OCI-LY7 (cell line): Measurements from ENCODE around the gene ACADS. TPM values are rescaled to one million over a fixed set of nuclear protein-coding genes. Genes with fewer than 3 reads are reported as not detected.

Experiments
- BruUV-seq: library from RNA; stranded (reverse); fragments of 400-500 nt; replicated peaks from 2 replicates; lab custom pipeline; 2021; lab: Mats Ljungman, UMichigan
- CTCF ChIA-PET: fragments of 300-600 bp; sonication (Branson Sonifier 250); formaldehyde crosslinking; loops from one replicate; lab custom pipeline; 2022; ENCODE audit warnings: antibody characterized with exemption; ENCODE audit not compliant: unreplicated experiment; lab: Charles Lee
- POLR2A ChIA-PET: fragments of 300-600 bp; sonication (Branson Sonifier 250); formaldehyde crosslinking; loops from one replicate; lab custom pipeline; 2022; ENCODE audit warnings: antibody characterized with exemption; lab: Charles Lee
- DNase-seq: peaks from one replicate; pipeline ENCODE4 v3.0.0-alpha.2; 2015; ENCODE audit warnings: low spot score
- H2AFZ ChIP-seq: fragments of 200-600 bp; sonication (generic), shearing (Covaris generic); 2 replicates; pipeline ENCODE4 v1.6.1; 2014; ENCODE audit warnings: mild to moderate bottlenecking, antibody characterized with exemption, low read length, moderate library complexity
- H3K27ac ChIP-seq: fragments of 200-600 bp; sonication (generic); 2 replicates; pipeline ENCODE4 v1.5.1; 2014; ENCODE audit warnings: mixed run types, low read depth, mild to moderate bottlenecking, moderate library complexity, low read length, inconsistent platforms; ENCODE audit not compliant: poor library complexity, severe bottlenecking
- H3K36me3 ChIP-seq: fragments of 200-600 bp; sonication (generic); 2 replicates; pipeline ENCODE4 v1.6.1; 2014; ENCODE audit warnings: mild to moderate bottlenecking, antibody characterized with exemption, low read length, moderate library complexity, mixed read lengths; ENCODE audit not compliant: insufficient read depth
- H3K4me1 ChIP-seq: fragments of 200-600 bp; sonication (generic); 2 replicates; pipeline ENCODE4 v1.5.1; 2014; ENCODE audit warnings: mild to moderate bottlenecking, low read length; ENCODE audit not compliant: insufficient read depth, poor library complexity, severe bottlenecking
- H3K4me2 ChIP-seq: fragments of 200-600 bp; sonication (generic); 2 replicates; pipeline ENCODE4 v1.6.1; 2014; ENCODE audit warnings: mild to moderate bottlenecking, low read length
- H3K4me3 ChIP-seq: fragments of 200-600 bp; sonication (generic); 2 replicates; pipeline ENCODE4 v1.5.1; 2014; ENCODE audit warnings: mild to moderate bottlenecking, low read depth, low read length; ENCODE audit not compliant: poor library complexity, severe bottlenecking
- H3K79me2 ChIP-seq: fragments of 200-600 bp; sonication (generic); 2 replicates; pipeline ENCODE4 v1.6.1; 2016; ENCODE audit warnings: low read depth, mild to moderate bottlenecking, low read length, moderate library complexity, mixed read lengths; ENCODE audit not compliant: insufficient read depth
- H3K9me2 ChIP-seq: fragments of 200-600 bp; sonication (generic); 2 replicates; pipeline ENCODE4 v1.6.1; 2016; ENCODE audit warnings: mild to moderate bottlenecking, low read length, mixed read lengths; ENCODE audit not compliant: insufficient read depth
- H3K9me3 ChIP-seq: fragments of 200-600 bp; sonication (generic); 2 replicates; pipeline ENCODE4 v1.6.1; 2014; ENCODE audit warnings: mild to moderate bottlenecking, mixed run types, low read length, mixed read lengths
- H4K20me1 ChIP-seq: fragments of 200-600 bp; sonication (generic); 2 replicates; pipeline ENCODE4 v1.6.1; 2014; ENCODE audit warnings: mild to moderate bottlenecking, antibody characterized with exemption, low read length, moderate library complexity, mixed read lengths; ENCODE audit not compliant: insufficient read depth
- EZH2phosphoT487 ChIP-seq: fragments of 200-600 bp; sonication (generic); IDR thresholded peaks from 2 replicates; pipeline ENCODE4 v1.6.1; 2018; ENCODE audit warnings: low read depth, borderline replicate concordance, mild to moderate bottlenecking, mixed run types, antibody characterized with exemption, low read length, moderate library complexity, mixed read lengths
- intact Hi-C: fragments of 100-400 bp; cut with micrococcal nuclease; formaldehyde crosslinking; loops from one replicate; pipeline ENCODE4 v1.10.0; 2022; ENCODE audit not compliant: unreplicated experiment
- total RNA-seq, 2 experiments: library from RNA; depleted of rRNA in 1 of 2; stranded (reverse); fragments of >200 nt in 1 of 2; shearing (Covaris generic) in 1 of 2; gene quantifications; 2 replicates each; pipeline ENCODE4 v1.2.3, GENCODE V29; 2014 to 2022
- TF ChIP-seq, protein P1 (sequence below): fragments of 200-600 bp; sonication (generic); conservative IDR thresholded peaks from 2 replicates; pipeline ENCODE4 v1.5.1; 2014; ENCODE audit warnings: mild to moderate bottlenecking, antibody characterized with exemption, low read length, moderate library complexity, mixed read lengths

ACADS gene
- total RNA-seq, 2 experiments from 2014 or later, result 8.8 to 11.2 TPM

DNA sequence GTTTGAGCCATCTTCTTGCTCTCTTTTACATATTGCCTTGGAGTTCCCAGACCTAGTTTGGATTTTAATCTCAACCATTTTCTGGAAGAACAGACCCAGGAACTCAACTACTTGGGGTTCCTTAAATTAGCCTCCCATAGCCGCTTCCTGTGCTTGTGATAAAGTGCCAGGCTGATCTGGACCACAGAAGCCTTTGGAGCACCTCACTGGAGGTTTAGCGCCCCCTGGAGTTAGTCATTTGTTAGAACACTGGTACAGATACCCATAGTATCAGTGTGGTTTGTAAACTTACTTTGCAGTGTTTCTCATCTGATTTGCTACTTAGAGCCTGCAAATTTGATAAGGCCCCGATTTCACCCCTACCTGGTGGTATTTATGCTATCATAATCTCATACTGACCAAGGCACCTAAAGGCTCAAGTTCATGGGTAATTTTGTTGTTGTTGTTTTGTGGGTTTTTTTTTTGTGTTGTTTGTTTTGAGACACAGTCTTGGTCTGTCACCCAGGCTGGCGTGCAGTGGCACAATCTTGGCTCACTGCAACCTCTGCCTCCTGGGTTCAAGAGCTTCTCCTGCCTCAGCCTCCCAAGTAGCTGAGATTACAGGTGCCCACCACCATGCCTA, 11.7 kb upstream of the ACADS start:
- H3K4me2 ChIP-seq, result peak overlapping the region; percentile 38
- peaks cover 49% of the 10 kb centered on the region for H3K36me3 ChIP-seq
- no peaks in the 10 kb centered on the region; the same call in 1 of the 2 replicates for H3K79me2 ChIP-seq
- H3K9me2 ChIP-seq, result no peaks in the 10 kb centered on the region
- BruUV-seq, result no TSS peak
- peaks cover 37% of the 10 kb centered on the region for H3K4me1 ChIP-seq
- ChIA-PET CTCF (no interaction called here), POLR2A (no interaction called here)
- H3K4me3 ChIP-seq, result no peak overlapping the region
- no peak overlapping the region for H2AFZ ChIP-seq
- intact Hi-C loops, result loop anchor here (1.0 to 5.0 kb wide), 4 partner anchors 26 to 131 kb away; no protein-coding TSS in a partner anchor
- no peaks in the 10 kb centered on the region for H3K9me3 ChIP-seq
- no peak overlapping the region for H3K27ac ChIP-seq
- TF ChIP-seq, protein P1, sequence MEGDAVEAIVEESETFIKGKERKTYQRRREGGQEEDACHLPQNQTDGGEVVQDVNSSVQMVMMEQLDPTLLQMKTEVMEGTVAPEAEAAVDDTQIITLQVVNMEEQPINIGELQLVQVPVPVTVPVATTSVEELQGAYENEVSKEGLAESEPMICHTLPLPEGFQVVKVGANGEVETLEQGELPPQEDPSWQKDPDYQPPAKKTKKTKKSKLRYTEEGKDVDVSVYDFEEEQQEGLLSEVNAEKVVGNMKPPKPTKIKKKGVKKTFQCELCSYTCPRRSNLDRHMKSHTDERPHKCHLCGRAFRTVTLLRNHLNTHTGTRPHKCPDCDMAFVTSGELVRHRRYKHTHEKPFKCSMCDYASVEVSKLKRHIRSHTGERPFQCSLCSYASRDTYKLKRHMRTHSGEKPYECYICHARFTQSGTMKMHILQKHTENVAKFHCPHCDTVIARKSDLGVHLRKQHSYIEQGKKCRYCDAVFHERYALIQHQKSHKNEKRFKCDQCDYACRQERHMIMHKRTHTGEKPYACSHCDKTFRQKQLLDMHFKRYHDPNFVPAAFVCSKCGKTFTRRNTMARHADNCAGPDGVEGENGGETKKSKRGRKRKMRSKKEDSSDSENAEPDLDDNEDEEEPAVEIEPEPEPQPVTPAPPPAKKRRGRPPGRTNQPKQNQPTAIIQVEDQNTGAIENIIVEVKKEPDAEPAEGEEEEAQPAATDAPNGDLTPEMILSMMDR, result peak; percentile 97
- TF ChIP-seq EZH2phosphoT487, result no peak
- peak; percentile 92 for DNase-seq
- H4K20me1 ChIP-seq, result no peaks in the 10 kb centered on the region

DNA sequence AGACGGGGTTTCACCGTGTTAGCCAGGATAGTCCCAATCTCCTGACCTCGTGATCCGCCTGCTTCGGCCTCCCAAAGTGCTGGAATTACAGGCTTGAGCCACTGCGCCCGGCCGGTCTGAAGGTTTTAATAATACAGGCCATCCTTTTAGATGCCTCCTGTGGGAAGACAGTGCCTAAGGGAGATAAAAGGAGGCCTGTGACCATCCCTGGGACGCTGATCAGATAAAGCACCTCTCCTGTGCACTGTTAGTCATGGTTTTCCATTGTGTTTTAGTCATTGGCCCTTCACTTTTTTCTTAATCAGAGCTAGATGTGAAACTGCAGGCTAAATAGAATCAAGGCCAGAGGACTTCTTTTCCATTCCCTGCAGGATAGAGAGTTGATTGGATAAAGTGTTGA, 7.6 kb upstream of the ACADS start:
- no peak overlapping the region for H2AFZ ChIP-seq
- no TSS peak for BruUV-seq
- peaks cover 34% of the 10 kb centered on the region for H3K4me1 ChIP-seq
- H3K79me2 ChIP-seq, result no peaks in the 10 kb centered on the region
- H3K4me2 ChIP-seq, result no peak overlapping the region
- peaks cover 85% of the 10 kb centered on the region for H3K36me3 ChIP-seq
- intact Hi-C loops, result no loop called here
- no peaks in the 10 kb centered on the region for H4K20me1 ChIP-seq
- no peak overlapping the region for H3K4me3 ChIP-seq
- no peaks in the 10 kb centered on the region for H3K9me2 ChIP-seq
- no peaks in the 10 kb centered on the region for H3K9me3 ChIP-seq
- DNase-seq, result no peak
- POLR2A ChIA-PET, result no interaction called here
- CTCF ChIA-PET, result no interaction called here
- TF ChIP-seq, protein P1, result no peak
- TF ChIP-seq EZH2phosphoT487, result no peak
- no peak overlapping the region for H3K27ac ChIP-seq

DNA sequence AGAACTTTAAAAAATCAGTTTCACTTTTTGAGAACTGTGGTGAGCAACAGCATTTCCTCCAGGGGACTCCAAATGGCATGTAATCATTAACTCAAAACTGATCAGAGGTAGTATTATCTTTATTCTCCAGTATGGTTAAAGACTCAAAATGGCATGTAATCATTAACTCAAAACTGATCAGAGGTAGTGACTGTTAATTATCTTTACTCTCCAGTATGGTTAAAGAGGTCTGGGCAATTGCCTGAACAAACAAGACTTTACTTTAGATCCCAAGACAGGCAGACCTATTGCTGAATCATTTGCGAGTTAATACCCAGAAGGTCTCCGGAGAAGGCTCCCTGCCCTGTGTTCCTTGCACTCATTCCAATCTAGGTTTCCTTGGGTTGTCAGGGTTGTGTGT, 6.6 kb upstream of the ACADS start:
- no peak overlapping the region for H3K4me2 ChIP-seq
- no peak overlapping the region for H3K4me3 ChIP-seq
- H3K79me2 ChIP-seq, result no peaks in the 10 kb centered on the region
- no peak overlapping the region for H3K27ac ChIP-seq
- H4K20me1 ChIP-seq, result no peaks in the 10 kb centered on the region
- H3K9me2 ChIP-seq, result no peaks in the 10 kb centered on the region
- peaks cover 86% of the 10 kb centered on the region for H3K36me3 ChIP-seq
- DNase-seq, result no peak
- TF ChIP-seq EZH2phosphoT487, result no peak
- TF ChIP-seq, protein P1, result no peak
- no TSS peak for BruUV-seq
- ChIA-PET POLR2A (no interaction called here), CTCF (no interaction called here)
- H3K9me3 ChIP-seq, result no peaks in the 10 kb centered on the region
- H2AFZ ChIP-seq, result no peak overlapping the region
- intact Hi-C loops, result no loop called here
- peaks cover 24% of the 10 kb centered on the region for H3K4me1 ChIP-seq
